Bronchial epithelial cell (primary cell): ENCODE data around the gene N4BP2L1. TPM values are rescaled to one million over a fixed set of nuclear protein-coding genes. Genes with fewer than 3 reads are reported as not detected.

Experiments
- DNase-seq: peaks from one replicate; pipeline ENCODE4 v3.0.0-alpha.2; 2010; ENCODE audit warnings: low read depth
- FAIRE-seq: peaks from 2 replicates; lab custom pipeline; 2011; peaks lifted over from hg19 to GRCh38; lab: Jason Lieb, UNC
- H3K27me3 ChIP-seq: 2 replicates; pipeline ENCODE4 v1.5.1; 2011; ENCODE audit warnings: low read length; ENCODE audit not compliant: control insufficient read depth, insufficient read depth
- H3K36me3 ChIP-seq: 2 replicates; pipeline ENCODE4 v1.5.1; 2011; ENCODE audit warnings: low read length; ENCODE audit not compliant: control insufficient read depth, insufficient read depth
- H3K4me3 ChIP-seq: 2 replicates; pipeline ENCODE4 v1.5.1; 2011; ENCODE audit warnings: mild to moderate bottlenecking, low read depth, low read length, control low read depth
- total RNA-seq: library from RNA; depleted of rRNA; stranded (reverse); fragments of >200 nt; gene quantifications from 2 replicates; pipeline ENCODE4 v1.2.1, GENCODE V29; 2014
- TF ChIP-seq, protein P1 (sequence below): IDR thresholded peaks from 2 replicates; pipeline ENCODE4 v1.5.1; 2011; ENCODE audit warnings: mild to moderate bottlenecking, moderate library complexity, low read length, control low read depth, inconsistent platforms; ENCODE audit not compliant: insufficient read depth, severe bottlenecking

Gene N4BP2L1
- total RNA-seq = 0.79 and 1.5 TPM in 2 replicates

DNA sequence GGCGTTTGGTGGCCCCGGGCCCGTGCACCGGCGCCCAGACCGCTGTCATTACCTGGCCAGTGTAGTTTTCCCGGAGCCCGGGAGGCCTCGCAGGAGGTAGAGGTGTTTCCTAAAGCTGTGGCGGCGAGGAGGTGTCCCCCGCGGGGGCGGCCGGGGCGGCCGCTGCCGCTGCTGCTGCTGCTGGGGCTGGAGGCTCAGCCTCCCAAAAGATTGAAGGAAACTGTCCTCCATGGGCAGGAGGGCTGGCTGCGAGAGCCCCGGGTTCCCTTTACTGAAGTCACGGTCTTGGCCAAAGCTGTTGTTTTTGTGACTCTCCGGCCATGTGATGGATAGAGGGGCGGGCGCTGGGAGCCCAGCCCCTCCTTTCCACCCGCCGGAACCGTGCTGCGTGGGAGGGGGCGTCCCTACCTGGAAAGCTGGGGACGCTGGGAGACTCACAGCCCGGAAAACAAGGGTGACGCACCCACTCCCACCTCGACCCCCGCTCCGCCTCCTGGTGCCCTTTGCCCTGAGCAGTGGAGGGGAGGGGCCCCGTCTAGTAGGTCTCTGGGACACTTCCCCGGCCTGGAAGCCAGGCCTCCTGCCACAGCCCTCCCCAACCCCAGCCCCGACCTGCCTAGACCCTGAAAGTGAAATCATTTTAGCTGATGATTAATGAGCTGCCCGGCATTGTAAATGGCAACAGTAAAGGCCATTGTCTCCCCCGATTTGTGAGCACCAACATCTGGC lies at the start of gene N4BP2L1:
TSS of gene N4BP2L1 (minus strand) at position 279 of the 729 bp plus-strand sequence. CDS start at position 231, 48 bp downstream.
- H3K4me3 ChIP-seq = peak within 1 kb of the TSS; percentile 49
- no peak for FAIRE-seq
- DNase-seq = no peak
- TF ChIP-seq, protein P1, sequence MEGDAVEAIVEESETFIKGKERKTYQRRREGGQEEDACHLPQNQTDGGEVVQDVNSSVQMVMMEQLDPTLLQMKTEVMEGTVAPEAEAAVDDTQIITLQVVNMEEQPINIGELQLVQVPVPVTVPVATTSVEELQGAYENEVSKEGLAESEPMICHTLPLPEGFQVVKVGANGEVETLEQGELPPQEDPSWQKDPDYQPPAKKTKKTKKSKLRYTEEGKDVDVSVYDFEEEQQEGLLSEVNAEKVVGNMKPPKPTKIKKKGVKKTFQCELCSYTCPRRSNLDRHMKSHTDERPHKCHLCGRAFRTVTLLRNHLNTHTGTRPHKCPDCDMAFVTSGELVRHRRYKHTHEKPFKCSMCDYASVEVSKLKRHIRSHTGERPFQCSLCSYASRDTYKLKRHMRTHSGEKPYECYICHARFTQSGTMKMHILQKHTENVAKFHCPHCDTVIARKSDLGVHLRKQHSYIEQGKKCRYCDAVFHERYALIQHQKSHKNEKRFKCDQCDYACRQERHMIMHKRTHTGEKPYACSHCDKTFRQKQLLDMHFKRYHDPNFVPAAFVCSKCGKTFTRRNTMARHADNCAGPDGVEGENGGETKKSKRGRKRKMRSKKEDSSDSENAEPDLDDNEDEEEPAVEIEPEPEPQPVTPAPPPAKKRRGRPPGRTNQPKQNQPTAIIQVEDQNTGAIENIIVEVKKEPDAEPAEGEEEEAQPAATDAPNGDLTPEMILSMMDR = no peak
- peaks cover 2% of the 10 kb centered on the region for H3K36me3 ChIP-seq
- H3K27me3 ChIP-seq = no peaks in the 10 kb centered on the region

DNA sequence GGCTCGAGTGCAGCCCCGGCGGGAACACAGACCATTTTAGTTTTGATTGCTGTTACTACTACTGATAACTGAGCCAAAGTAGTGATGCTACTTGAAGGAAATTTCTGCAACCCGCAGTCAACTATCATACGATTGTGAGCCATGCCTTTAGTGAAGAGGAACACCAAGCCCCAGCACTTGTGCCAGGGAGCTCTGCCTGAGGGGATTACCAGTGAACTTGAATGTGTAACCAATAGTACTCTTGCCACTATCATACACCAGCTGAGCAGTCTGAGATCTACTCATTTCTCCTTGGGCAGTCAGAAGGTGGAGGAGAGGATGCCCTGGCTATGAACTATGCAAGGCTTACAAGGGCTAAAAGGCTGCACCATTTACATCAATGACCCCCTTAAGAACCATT lies 49.0 kb upstream of the N4BP2L1 start:
- FAIRE-seq (no peak), DNase-seq (no peak)
- no peaks in the 10 kb centered on the region for H3K36me3 ChIP-seq
- TF ChIP-seq, protein P1 = no peak
- no peaks in the 10 kb centered on the region for H3K27me3 ChIP-seq
- no peak overlapping the region for H3K4me3 ChIP-seq

DNA sequence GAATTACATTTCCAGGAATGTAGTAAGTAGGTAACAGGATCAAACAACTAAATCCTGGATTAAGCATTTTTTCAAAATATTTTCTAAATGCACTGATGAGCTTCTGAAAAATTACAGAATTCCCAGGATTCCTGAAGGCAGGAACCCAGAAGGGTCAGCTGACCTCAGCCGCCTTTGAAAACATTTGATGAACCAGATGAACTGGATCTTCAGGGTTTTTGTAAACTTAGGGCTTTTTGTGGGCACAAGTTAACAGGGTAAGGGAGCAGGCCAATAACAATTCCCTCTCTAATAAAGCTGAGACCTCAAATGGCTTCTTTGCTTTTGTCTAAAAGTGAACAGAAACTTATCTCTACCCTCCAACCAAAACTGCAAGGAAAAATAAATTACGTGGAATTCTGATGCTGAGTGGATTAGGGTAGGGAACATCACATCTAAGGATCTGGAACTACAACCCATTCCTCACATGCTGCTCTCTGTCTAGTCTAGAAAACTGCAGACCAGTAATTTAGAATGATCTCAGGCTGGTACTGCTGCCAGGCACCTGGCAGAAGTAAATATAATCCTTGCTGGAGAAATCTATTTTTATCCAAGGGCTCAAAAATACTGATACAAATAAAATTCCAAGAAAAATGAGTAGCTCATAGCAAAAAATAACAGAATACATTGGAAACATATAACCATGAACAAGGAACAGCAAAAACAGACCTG lies 48.2 kb upstream of the N4BP2L1 start:
- no peaks in the 10 kb centered on the region for H3K36me3 ChIP-seq
- no peak for DNase-seq
- H3K27me3 ChIP-seq = no peaks in the 10 kb centered on the region
- TF ChIP-seq, protein P1 = no peak
- H3K4me3 ChIP-seq = no peak overlapping the region
- no peak for FAIRE-seq

DNA sequence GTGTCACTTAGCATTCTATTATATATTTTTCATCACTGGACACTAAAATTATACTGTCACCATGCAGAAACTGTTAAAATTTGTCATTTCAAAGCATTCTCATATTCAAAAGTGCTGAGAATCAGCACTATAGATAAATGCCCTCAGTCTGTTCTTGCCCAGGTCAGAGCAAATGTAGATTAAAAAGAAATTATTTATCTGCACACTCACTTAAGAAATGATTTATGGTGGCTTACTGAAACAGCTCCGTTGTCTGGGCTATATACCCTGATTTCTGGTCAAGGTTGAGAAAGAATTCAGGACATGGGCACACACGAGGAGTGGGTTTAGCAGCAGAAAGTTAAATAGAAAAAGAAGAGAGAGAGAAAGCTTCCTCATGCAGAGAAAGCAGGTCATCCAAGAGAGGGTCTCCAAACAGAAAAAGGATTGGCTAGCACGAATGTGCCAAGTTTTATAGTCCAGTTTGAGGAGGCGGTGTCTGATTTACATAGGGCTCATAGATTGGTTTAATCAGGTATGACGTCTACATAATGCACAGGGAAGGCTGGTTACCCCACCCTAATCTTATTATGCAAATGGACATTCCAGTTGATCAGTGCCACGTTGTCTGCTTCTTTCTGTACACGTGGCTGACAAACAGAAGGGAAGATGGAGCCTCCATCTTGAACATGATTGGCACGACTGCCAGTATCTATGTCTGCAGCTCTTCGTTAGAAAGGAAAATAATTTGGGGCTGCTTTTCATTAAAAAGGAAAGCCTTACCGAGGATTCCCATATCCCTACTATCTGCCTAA lies 47.3 kb upstream of the N4BP2L1 start:
- Histone ChIP-seq H3K36me3 (no peaks in the 10 kb centered on the region), H3K4me3 (no peak overlapping the region), H3K27me3 (no peaks in the 10 kb centered on the region)
- DNase-seq (no peak), FAIRE-seq (peak; percentile 36)
- TF ChIP-seq, protein P1 = no peak

DNA sequence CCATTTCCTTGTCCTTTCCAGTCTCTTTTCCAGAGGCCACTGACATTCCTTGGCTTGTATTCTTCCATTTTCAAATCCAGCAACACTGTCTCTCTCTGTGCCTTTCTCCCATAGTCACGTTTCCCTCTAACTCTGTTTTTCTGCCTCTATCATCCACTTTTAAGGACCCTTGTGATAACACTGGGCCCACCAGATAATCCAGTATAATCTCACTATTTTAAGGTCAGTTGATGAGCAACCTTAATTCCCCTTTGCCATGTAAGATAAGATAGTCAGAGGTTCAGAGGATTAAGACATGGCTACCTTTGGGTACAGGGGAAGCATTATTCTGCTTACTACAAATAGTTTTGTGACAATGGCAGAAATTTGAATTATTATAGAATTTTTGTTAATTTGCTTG lies 45.7 kb upstream of the N4BP2L1 start:
- Histone ChIP-seq H3K27me3 (no peaks in the 10 kb centered on the region), H3K4me3 (no peak overlapping the region), H3K36me3 (no peaks in the 10 kb centered on the region)
- TF ChIP-seq, protein P1 = no peak
- DNase-seq = no peak
- FAIRE-seq = no peak
